Common myeloid progenitor, CD34-positive (primary cell): Measurements from ENCODE around the gene TMPRSS3. TPM values are rescaled to one million over a fixed set of nuclear protein-coding genes. Genes with fewer than 3 reads are reported as not detected.

Experiments
- CTCF ChIA-PET: fragments of 350-600 bp; sonication (Branson Sonifier 250); formaldehyde crosslinking; loops from one replicate; lab custom pipeline; 2021; ENCODE audit warnings: antibody characterized with exemption; lab: Charles Lee
- POLR2A ChIA-PET: fragments of 350-600 bp; sonication (Branson Sonifier 250); formaldehyde crosslinking; loops from one replicate; lab custom pipeline; 2021; ENCODE audit warnings: antibody characterized with exemption; lab: Charles Lee
- DNase-seq, 3 donors: peaks; one replicate each; pipeline versions ENCODE4 v3.0.0 to v3.0.0-alpha.2; 2013
- H3K27ac ChIP-seq, 2 experiments: 1 replicate in 1 of 2; 2 replicates in 1 of 2; pipeline ENCODE4 v1.7.0; 2013; ENCODE audit warnings: inconsistent platforms in 2 of 2, low read length in 2 of 2, mild to moderate bottlenecking in 2 of 2, low read depth in 1 of 2, moderate library complexity in 1 of 2; ENCODE audit not compliant: severe bottlenecking in 2 of 2, insufficient read depth in 1 of 2, poor library complexity in 1 of 2
- H3K27me3 ChIP-seq, 5 experiments: replicated peaks in 2 of 5; 1 replicate in 3 of 5; 2 replicates in 2 of 5; pipeline versions ENCODE4 v1.6.1 to v1.7.0; 2013; ENCODE audit warnings: low read length in 4 of 5, mild to moderate bottlenecking in 2 of 5, moderate library complexity in 2 of 5, inconsistent platforms in 1 of 5; ENCODE audit not compliant: insufficient read depth in 5 of 5, control insufficient read depth in 4 of 5
- H3K36me3 ChIP-seq, 4 experiments: 1 replicate in 2 of 4; 2 replicates in 2 of 4; pipeline versions ENCODE4 v1.6.1 to v1.7.0; 2013; ENCODE audit warnings: low read length in 3 of 4, control low read depth in 1 of 4, mild to moderate bottlenecking in 1 of 4; ENCODE audit not compliant: control insufficient read depth in 4 of 4, insufficient read depth in 4 of 4
- H3K4me1 ChIP-seq, 4 experiments: 1 replicate in 3 of 4; 2 replicates in 1 of 4; pipeline versions ENCODE4 v1.6.1 to v1.7.1; 2013; ENCODE audit warnings: low read length in 3 of 4, mild to moderate bottlenecking in 3 of 4, control low read depth in 1 of 4, inconsistent platforms in 1 of 4, moderate library complexity in 1 of 4; ENCODE audit not compliant: control insufficient read depth in 4 of 4, insufficient read depth in 4 of 4; ENCODE audit errors: control extremely low read depth in 1 of 4
- H3K4me3 ChIP-seq, 7 experiments: 1 replicate in 4 of 7; 2 replicates in 3 of 7; pipeline versions ENCODE4 v1.5.1 to v1.7.0; 2013; ENCODE audit warnings: mild to moderate bottlenecking in 7 of 7, low read length in 6 of 7, moderate library complexity in 6 of 7, inconsistent platforms in 2 of 7, low read depth in 2 of 7, control low read depth in 1 of 7; ENCODE audit not compliant: insufficient read depth in 4 of 7, control insufficient read depth in 1 of 7; ENCODE audit errors: extremely low read depth in 1 of 7
- H3K9me3 ChIP-seq, 5 experiments: 1 replicate in 4 of 5; 2 replicates in 1 of 5; pipeline versions ENCODE4 v1.6.1 to v1.7.1; 2013; ENCODE audit warnings: low read length in 4 of 5, mild to moderate bottlenecking in 2 of 5, inconsistent platforms in 1 of 5, low read depth in 1 of 5, moderate library complexity in 1 of 5; ENCODE audit not compliant: control insufficient read depth in 4 of 5, insufficient read depth in 2 of 5; ENCODE audit errors: control extremely low read depth in 1 of 5
- WGBS: methylation state at CpG from one replicate; pipeline ENCODE4 v1.1.5; 2013; ENCODE audit not compliant: insufficient coverage; 5-methylcytosine and 5-hydroxymethylcytosine counted together
- polyA plus RNA-seq: library from polyadenylated mRNA; unstranded; fragments of 120-200 nt; gene quantifications from one replicate; pipeline ENCODE4 v1.2.1, GENCODE V29; 2013

Gene TMPRSS3
- not detected for polyA plus RNA-seq

- DNase-seq, result no peak
- Histone ChIP-seq H3K27ac (no peak within 1 kb of the TSS), H3K36me3 (no peaks in the 10 kb centered on the region), H3K27me3 (no peaks in the 10 kb centered on the region), H3K9me3 (no peaks in the 10 kb centered on the region), H3K4me3 (no peak within 1 kb of the TSS), H3K4me1 (peaks cover 0 to 7% (median 3%) of the 10 kb centered on the region in 4 experiments)
- POLR2A ChIA-PET, result no interaction called here
- 92% methylated on average over 12 of the region's 17 CpGs for WGBS
- CTCF ChIA-PET, result interaction anchor here (2.6 kb wide), 1 partner anchor 58 kb away, joined by 11 read pairs; no protein-coding TSS in a partner anchor
Measured at GRCh38 chr21:42395905-42396651, at the start of gene TMPRSS3. Gene TMPRSS3 (minus strand): TSS chr21:42396052. CDS start chr21:42395417, 635 bp downstream.

- Histone ChIP-seq H3K9me3 (no peaks in the 10 kb centered on the region), H3K27ac (no peak overlapping the region), H3K4me3 (no peak overlapping the region), H3K36me3 (no peaks in the 10 kb centered on the region), H3K27me3 (no peaks in the 10 kb centered on the region), H3K4me1 (peaks cover 0 to 8% (median 2%) of the 10 kb centered on the region in 4 experiments)
- 100% methylated on average over 6 of the region's 7 CpGs for WGBS
- CTCF ChIA-PET, result interaction anchor here (1.2 to 2.1 kb wide), 5 partner anchors 16 to 300 kb away, joined by 3 to 15 read pairs (median 5); no protein-coding TSS in a partner anchor
- no peak for DNase-seq
- POLR2A ChIA-PET, result interaction anchor here (1.5 kb wide), 1 partner anchor 134 kb away, joined by 3 read pairs; no protein-coding TSS in a partner anchor
Measured at GRCh38 chr21:42445311-42445710, 49.5 kb upstream of the TMPRSS3 start.

DNA sequence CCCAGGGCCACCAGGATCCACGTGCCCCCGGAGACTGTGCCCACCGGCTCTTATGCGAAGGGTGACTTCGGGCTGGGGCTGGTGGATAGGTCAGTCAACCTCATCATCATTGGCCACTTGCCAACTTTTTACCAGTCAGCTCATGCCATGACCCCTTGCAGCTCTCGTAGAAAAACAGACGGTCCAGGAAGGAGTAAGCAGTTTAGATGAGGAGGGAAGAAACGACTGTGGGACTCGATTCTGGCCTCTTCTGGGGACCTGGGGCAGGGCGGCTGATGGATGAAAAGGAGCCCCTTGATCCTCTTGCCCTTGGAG, 48.9 kb upstream of the TMPRSS3 start:
- 88% methylated on average over 8 of the region's 10 CpGs for WGBS
- Histone ChIP-seq H3K9me3 (no peaks in the 10 kb centered on the region), H3K36me3 (no peaks in the 10 kb centered on the region), H3K4me1 (peaks cover 0 to 4% (median under 1%) of the 10 kb centered on the region in 4 experiments), H3K27me3 (no peaks in the 10 kb centered on the region), H3K4me3 (no peak overlapping the region), H3K27ac (no peak overlapping the region)
- POLR2A ChIA-PET, result no interaction called here
- DNase-seq, result no peak
- CTCF ChIA-PET, result interaction anchor here (1.9 kb wide), 1 partner anchor 299 kb away, joined by 6 read pairs; no protein-coding TSS in a partner anchor

DNA sequence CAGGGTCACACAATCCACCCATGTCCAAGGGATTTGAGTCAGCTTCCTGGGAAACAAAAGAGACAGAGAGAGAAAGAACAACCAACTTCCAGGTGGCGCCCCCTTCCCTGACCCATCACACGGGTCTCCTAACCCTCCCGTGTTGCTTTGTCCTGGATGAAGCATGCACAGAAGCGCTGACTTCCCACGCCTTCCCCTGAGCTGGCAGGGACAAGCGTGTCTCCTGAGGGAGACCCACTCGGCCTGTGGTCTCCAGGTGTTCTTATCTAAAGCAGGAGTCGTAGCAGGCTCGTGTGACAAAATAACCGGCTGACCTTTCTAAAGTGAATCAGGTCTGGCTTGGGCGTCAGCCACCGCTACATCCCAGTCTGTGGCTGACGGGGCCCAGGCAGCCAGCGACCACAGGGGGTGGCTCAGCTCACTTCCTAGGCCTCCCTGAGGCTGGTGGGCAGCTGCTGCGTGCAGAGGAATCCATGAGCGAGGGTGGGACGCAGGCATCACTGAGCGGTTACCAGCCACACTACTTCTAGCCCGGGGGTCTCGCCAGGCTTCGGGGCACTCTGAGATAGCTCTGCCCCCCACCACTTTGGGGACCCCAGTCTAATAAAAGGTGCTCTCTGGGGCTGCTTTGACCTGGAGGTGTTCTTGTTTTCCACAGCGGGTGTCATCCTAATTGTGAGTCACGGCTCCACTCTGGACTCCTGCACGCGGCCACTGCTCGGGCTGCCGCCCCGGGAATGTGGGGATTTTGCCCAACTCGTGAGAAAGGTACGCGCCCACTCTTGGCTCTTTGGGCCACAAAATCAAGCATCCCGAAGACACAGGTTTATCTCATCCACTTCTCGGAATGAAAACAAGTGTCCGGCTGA, 48.3 kb upstream of the TMPRSS3 start:
- no peak for DNase-seq
- Histone ChIP-seq H3K27ac (no peak overlapping the region), H3K9me3 (no peaks in the 10 kb centered on the region), H3K36me3 (no peaks in the 10 kb centered on the region), H3K4me1 (peaks cover 0 to 4% (median 0%) of the 10 kb centered on the region in 4 experiments), H3K27me3 (no peaks in the 10 kb centered on the region), H3K4me3 (no peak overlapping the region)
- WGBS, result 94% methylated on average over 33 of the region's 34 CpGs
- CTCF ChIA-PET, result interaction anchor here (0.7 kb wide), 1 partner anchor 133 kb away, joined by 3 read pairs; no protein-coding TSS in a partner anchor
- POLR2A ChIA-PET, result no interaction called here

- 95% methylated on average over 9 of the region's 15 CpGs for WGBS
- Histone ChIP-seq H3K4me1 (peaks cover 0 to 4% (median 0%) of the 10 kb centered on the region in 4 experiments), H3K4me3 (no peak overlapping the region), H3K9me3 (no peaks in the 10 kb centered on the region), H3K27ac (no peak overlapping the region), H3K27me3 (no peaks in the 10 kb centered on the region), H3K36me3 (no peaks in the 10 kb centered on the region)
- POLR2A ChIA-PET, result no interaction called here
- CTCF ChIA-PET, result interaction anchor here (1.1 to 1.5 kb wide), 4 partner anchors 11 to 132 kb away, joined by 3 to 5 read pairs (median 3); no protein-coding TSS in a partner anchor
- no peak for DNase-seq
Measured at GRCh38 chr21:42443181-42443785, 47.4 kb upstream of the TMPRSS3 start.

DNA sequence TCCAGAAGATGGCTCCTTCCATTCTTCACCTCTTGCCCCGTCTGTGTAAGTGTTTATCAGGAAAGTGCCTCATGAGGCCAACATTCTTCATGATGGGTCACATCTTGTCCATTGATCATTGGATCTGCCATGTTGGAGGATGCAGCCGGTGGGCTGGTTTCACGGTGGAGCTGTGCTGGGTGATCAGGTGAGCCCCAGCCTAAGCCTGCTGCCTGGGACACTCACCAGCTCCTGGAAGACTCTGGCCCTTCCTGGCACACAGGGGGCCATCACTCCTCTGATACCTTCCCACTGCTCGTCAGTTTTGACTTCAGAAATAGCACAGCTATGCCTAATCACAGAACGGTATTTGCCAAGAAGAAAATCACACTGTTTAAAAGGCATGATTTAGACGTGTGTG, 46.1 kb upstream of the TMPRSS3 start:
- Histone ChIP-seq H3K4me1 (peaks cover 0 to 4% (median 0%) of the 10 kb centered on the region in 4 experiments), H3K27me3 (no peaks in the 10 kb centered on the region), H3K4me3 (no peak overlapping the region), H3K27ac (no peak overlapping the region), H3K36me3 (no peaks in the 10 kb centered on the region), H3K9me3 (peaks cover 0 to 2% (median 0%) of the 10 kb centered on the region in 5 experiments)
- 100% methylated on average over 5 of the region's 6 CpGs for WGBS
- POLR2A ChIA-PET, result interaction anchor here (0.6 kb wide), 1 partner anchor 13 kb away, joined by 3 read pairs; no protein-coding TSS in a partner anchor
- DNase-seq, result no peak
- CTCF ChIA-PET, result interaction anchor here (1.1 to 1.5 kb wide), 4 partner anchors 10 to 132 kb away, joined by 3 to 5 read pairs (median 3); no protein-coding TSS in a partner anchor
